Endothelial cell of umbilical vein (primary cell): ENCODE measurements around the gene SQSTM1. TPM values are rescaled to one million over a fixed set of nuclear protein-coding genes. Genes with fewer than 3 reads are reported as not detected.
A peak's percentile ranks its signal among the peaks of the same experiment; 100 is the strongest.

Experiments
- BruUV-seq: library from RNA; stranded (reverse); fragments of 400-500 nt; replicated peaks from 2 replicates; lab custom pipeline; 2021; lab: Mats Ljungman, UMichigan
- CTCF ChIA-PET: fragments of 300-600, 350-600 bp; sonication (Branson Sonifier 250); formaldehyde crosslinking; loops from one replicate; lab custom pipeline; 2021; ENCODE audit warnings: antibody characterized with exemption, inconsistent platforms; lab: Charles Lee
- POLR2A ChIA-PET: fragments of 300-600, 350-600 bp; sonication (Branson Sonifier 250); formaldehyde crosslinking; loops from one replicate; lab custom pipeline; 2021; ENCODE audit warnings: antibody characterized with exemption, inconsistent platforms; lab: Charles Lee
- DNase-seq: peaks from one replicate; pipeline ENCODE4 v3.0.0-alpha.2; 2011; ENCODE audit warnings: low read depth, low spot score
- FAIRE-seq: peaks from 2 replicates; lab custom pipeline; 2011; peaks lifted over from hg19 to GRCh38; lab: Jason Lieb, UNC
- H2AFZ ChIP-seq: 2 replicates; pipeline ENCODE4 v1.6.0; 2012; ENCODE audit warnings: low read depth, low read length, control low read depth, inconsistent platforms
- H3K27ac ChIP-seq: 2 replicates; pipeline ENCODE4 v1.5.1; 2011; ENCODE audit warnings: low read depth, mild to moderate bottlenecking, control low read depth, low read length, moderate library complexity; ENCODE audit not compliant: insufficient read depth
- H3K27me3 ChIP-seq, 2 experiments: 2 replicates each; pipeline versions ENCODE4 v1.6.0 to v1.6.1; 2011; ENCODE audit warnings: low read length in 2 of 2, mixed read lengths in 1 of 2; ENCODE audit not compliant: control insufficient read depth in 2 of 2, insufficient read depth in 2 of 2
- H3K36me3 ChIP-seq, 2 experiments: 2 replicates in 1 of 2; 3 replicates in 1 of 2; pipeline ENCODE4 v1.5.1; 2011; ENCODE audit warnings: low read length in 2 of 2, mild to moderate bottlenecking in 1 of 2, moderate library complexity in 1 of 2; ENCODE audit not compliant: control insufficient read depth in 2 of 2, insufficient read depth in 2 of 2; ENCODE audit errors: extremely low read depth in 1 of 2
- H3K4me1 ChIP-seq: 3 replicates; pipeline ENCODE4 v1.5.1; 2011; ENCODE audit warnings: mild to moderate bottlenecking, low read length; ENCODE audit not compliant: control insufficient read depth, insufficient read depth; ENCODE audit errors: extremely low read depth
- H3K4me2 ChIP-seq: 2 replicates; pipeline ENCODE4 v1.6.1; 2011; ENCODE audit warnings: low read length, control low read depth, mixed read lengths; ENCODE audit not compliant: insufficient read depth
- H3K4me3 ChIP-seq, 3 experiments: fragments of 200-600 bp in 1 of 3; sonication (generic), shearing (Covaris generic) in 1 of 3; replicated peaks in 1 of 3; 2 replicates each; pipeline ENCODE4 v1.5.1; 2011 to 2016; ENCODE audit warnings: control low read depth in 3 of 3, low read length in 3 of 3, mild to moderate bottlenecking in 2 of 3, inconsistent platforms in 1 of 3, low read depth in 1 of 3, moderate library complexity in 1 of 3; ENCODE audit not compliant: insufficient read depth in 1 of 3
- H3K79me2 ChIP-seq: 2 replicates; pipeline ENCODE4 v1.6.0; 2012; ENCODE audit warnings: low read length, inconsistent platforms; ENCODE audit not compliant: control insufficient read depth, insufficient read depth
- H3K9ac ChIP-seq: replicated peaks from 2 replicates; pipeline ENCODE3; 2011; ENCODE audit warnings: low read length, control low read depth; ENCODE audit not compliant: insufficient read depth; ENCODE audit errors: extremely low read depth
- H3K9me1 ChIP-seq: replicated peaks from 3 replicates; pipeline ENCODE4 v1.6.0; 2011; ENCODE audit warnings: mild to moderate bottlenecking, low read length; ENCODE audit not compliant: control insufficient read depth, insufficient read depth; ENCODE audit errors: extremely low read depth
- H3K9me3 ChIP-seq: replicated peaks from 2 replicates; pipeline ENCODE4 v1.5.1; 2012; ENCODE audit warnings: low read length, inconsistent platforms; ENCODE audit not compliant: control insufficient read depth, insufficient read depth
- H4K20me1 ChIP-seq: replicated peaks from 2 replicates; pipeline ENCODE3; 2011; ENCODE audit warnings: mild to moderate bottlenecking, low read length; ENCODE audit not compliant: control insufficient read depth, insufficient read depth; ENCODE audit errors: extremely low read depth
- CTCF ChIP-seq, 2 donors: IDR thresholded peaks; 1 replicate in 1 of 2; 2 replicates in 1 of 2; pipeline ENCODE4 v1.5.1; 2011; ENCODE audit warnings: low read length in 2 of 2, mild to moderate bottlenecking in 2 of 2, moderate library complexity in 2 of 2, control low read depth in 1 of 2, inconsistent platforms in 1 of 2, low read depth in 1 of 2; ENCODE audit not compliant: insufficient read depth in 1 of 2; ENCODE audit errors: extremely low read depth in 1 of 2
- EZH2 ChIP-seq: IDR thresholded peaks from 2 replicates; pipeline ENCODE4 v1.6.1; 2012; ENCODE audit warnings: borderline replicate concordance, low read depth, mild to moderate bottlenecking, moderate library complexity, low read length, inconsistent platforms; ENCODE audit not compliant: severe bottlenecking
- FOS ChIP-seq: IDR thresholded peaks from 2 replicates; pipeline ENCODE4 v1.6.1; 2011; ENCODE audit warnings: mild to moderate bottlenecking, low read length, moderate library complexity, borderline replicate concordance; ENCODE audit not compliant: insufficient read depth
- JUN ChIP-seq: IDR thresholded peaks from 2 replicates; pipeline ENCODE4 v1.6.1; 2011; ENCODE audit warnings: borderline replicate concordance, low read depth; ENCODE audit not compliant: insufficient read length, insufficient read depth
- MAX ChIP-seq: IDR thresholded peaks from 2 replicates; pipeline ENCODE4 v1.6.1; 2011; ENCODE audit not compliant: insufficient read depth, insufficient read length
- POLR2A ChIP-seq: IDR thresholded peaks from 2 replicates; pipeline ENCODE4 v1.6.1; 2012; ENCODE audit warnings: low read depth, mild to moderate bottlenecking, control low read depth, low read length
- POLR2AphosphoS5 ChIP-seq: IDR thresholded peaks from 2 replicates; pipeline ENCODE4 v1.6.1; 2012; ENCODE audit warnings: low read depth, mild to moderate bottlenecking, control low read depth, low read length, moderate library complexity; ENCODE audit not compliant: insufficient read depth
- dilution Hi-C: fragments of 300-500 bp; cut with MboI; formaldehyde crosslinking; loops from one replicate; pipeline ENCODE4 v1.15.0; 2019; ENCODE audit warnings: low sequenced_read_pairs; ENCODE audit not compliant: extremely low pct_ligation_motif_present
- intact Hi-C: fragments of 100-400 bp; cut with micrococcal nuclease; formaldehyde crosslinking; loops from one replicate; pipeline ENCODE4 v1.10.0; 2022
- polyA plus RNA-seq, 4 experiments: library from polyadenylated mRNA; depleted of rRNA in 3 of 4; stranded (reverse) in 3 of 4; unstranded in 1 of 4; fragments of >200 nt; gene quantifications; 2 replicates each; pipeline versions ENCODE4 v1.2.1 to v1.2.3, GENCODE V29; 2011 to 2012; ENCODE audit warnings: missing spikeins in 1 of 4
- total RNA-seq: library from RNA; stranded (reverse); gene quantifications from 2 replicates; pipeline ENCODE4 v1.2.3, GENCODE V29; 2021

The SQSTM1 gene
- total and polyA plus RNA-seq, 2 donors (not counting 3 experiments of a cell fraction or from before 2014, with no cell fraction given) = 302 to 346 TPM

DNA sequence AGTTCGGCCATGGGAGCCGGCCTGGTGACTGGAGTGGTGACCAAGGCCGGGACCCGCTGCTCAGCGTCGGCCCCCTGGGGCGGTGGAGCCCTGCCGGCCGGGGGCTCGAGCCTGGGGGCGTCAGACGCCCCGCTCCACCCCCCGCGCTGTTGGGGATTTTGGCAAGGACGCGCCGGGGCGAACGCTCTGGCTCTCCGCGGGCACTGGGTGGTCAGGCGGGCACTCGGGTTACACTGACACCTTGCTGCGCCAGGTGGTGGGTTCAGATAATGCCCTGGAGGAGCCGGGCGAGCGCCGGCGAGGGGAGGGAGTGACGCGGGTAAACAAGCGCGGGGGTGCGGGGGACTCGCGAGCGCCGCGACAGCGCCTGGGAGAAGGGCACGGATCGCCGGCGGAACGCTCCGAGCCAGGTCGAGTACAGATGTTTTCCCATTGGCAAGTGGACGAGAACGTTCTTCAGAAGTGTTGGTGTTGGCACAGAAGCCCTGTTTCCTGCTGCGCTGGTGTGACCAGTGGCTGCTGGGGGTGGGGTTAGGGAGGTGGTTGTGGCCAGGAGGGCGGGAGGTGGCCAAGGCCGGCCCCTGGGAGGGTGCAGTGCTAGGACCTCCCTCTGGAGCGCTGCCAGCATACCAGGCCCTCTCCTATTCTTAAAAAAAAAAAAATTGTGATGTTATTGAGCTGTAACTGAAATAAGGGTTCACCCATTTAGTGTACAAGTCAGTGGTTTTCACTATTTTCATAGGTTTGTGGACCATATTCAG lies 773 bp downstream of the SQSTM1 start:
- Histone ChIP-seq H3K4me2 (peak overlapping the region; percentile 88), H3K79me2 (peaks cover 53% of the 10 kb centered on the region), H3K36me3 (peaks cover 22 to 33% of the 10 kb centered on the region in 2 experiments), H3K9me3 (no peaks in the 10 kb centered on the region), H3K9ac (peak overlapping the region; percentile 87), H3K4me1 (peaks cover 37% of the 10 kb centered on the region), H3K27ac (peak overlapping the region; percentile 96), H3K27me3 (no peaks in the 10 kb centered on the region), H3K4me3 (peak overlapping the region; percentile 49 to 90 (median 82)), H4K20me1 (peaks cover 10% of the 10 kb centered on the region), H3K9me1 (no peaks in the 10 kb centered on the region), H2AFZ (no peak overlapping the region)
- TF ChIP-seq CTCF (IDR thresholded peaks at IDR 0.05; ENCODE audit: extremely low read depth in 1 of 2, insufficient read depth in 1 of 2, low read depth in 1 of 2, low read length in 2 of 2) = no peak
- no peak for TF ChIP-seq JUN
- peak; percentile 59 for TF ChIP-seq POLR2AphosphoS5
- TF ChIP-seq EZH2 = no peak
- peak; percentile 85 for TF ChIP-seq POLR2A
- TF ChIP-seq FOS = no peak
- TF ChIP-seq MAX = no peak
- CTCF ChIA-PET = interaction anchor here (1.7 to 2.6 kb wide), 3 partner anchors 19 to 58 kb away, joined by 5 to 21 read pairs (median 10); no protein-coding TSS in a partner anchor
- peak; percentile 93 for DNase-seq
- TSS peak; percentile 68 for BruUV-seq
- POLR2A ChIA-PET = interaction anchor here (0.6 to 1.7 kb wide), 10 partner anchors 8 to 494 kb away, joined by 3 to 18 read pairs (median 4); partner anchors contain the start of genes HNRNPH1, MAML1 and MRNIP
- FAIRE-seq = peak; percentile 96
- dilution Hi-C loops = no loop called here
- intact Hi-C loops = loop anchor here (1.0 to 5.0 kb wide), 6 partner anchors 37 to 264 kb away; partner anchors contain the start of genes MAML1, MRNIP and RNF130
